HEK293 (cell line): Measurements from ENCODE around the gene ZNF608.

Experiments used
- CTCF ChIP-seq: fragments of 450-650 bp; formaldehyde crosslinking; IDR thresholded peaks from 2 replicates; pipeline ENCODE4 v1.5.1; 2016; ENCODE audit warnings: missing biosample characterization, missing genetic modification characterization
- INSM2 ChIP-seq: fragments of 450-650 bp; formaldehyde crosslinking; IDR thresholded peaks from 2 replicates; pipeline ENCODE4 v1.5.1; 2016; ENCODE audit warnings: missing biosample characterization, missing genetic modification characterization
- MEIS1 ChIP-seq: sonication (generic); formaldehyde crosslinking; IDR thresholded peaks from 2 replicates; pipeline ENCODE4 v1.8.1; 2022; ENCODE audit warnings: missing genetic modification reagents, mild to moderate bottlenecking, borderline replicate concordance
- SP7 ChIP-seq: fragments of 450-650 bp; formaldehyde crosslinking; IDR thresholded peaks from 2 replicates; pipeline ENCODE4 v1.5.1; 2016; ENCODE audit warnings: missing biosample characterization, missing genetic modification characterization
- ZNF629 ChIP-seq: fragments of 450-650 bp; formaldehyde crosslinking; IDR thresholded peaks from 2 replicates; pipeline ENCODE4 v1.5.1; 2017; ENCODE audit warnings: missing biosample characterization, missing genetic modification characterization

- no peak for TF ChIP-seq ZNF629 (tag by site-specific recombination)
- no peak for TF ChIP-seq MEIS1 (CRISPR knock-in tag)
- no peak for TF ChIP-seq CTCF (tag by site-specific recombination)
- TF ChIP-seq INSM2 (tag by site-specific recombination), result no peak
- TF ChIP-seq SP7 (tag by site-specific recombination), result no peak
Measured at GRCh38 chr5:124724357-124725039, 21.9 kb downstream of the ZNF608 start.
